Astrocyte of the spinal cord (primary cell): ENCODE measurements around the gene DUSP16.

Source experiments
- DNase-seq: peaks from one replicate; pipeline ENCODE4 v3.0.0; 2011; ENCODE audit warnings: low read depth, low spot score
- H3K4me3 ChIP-seq: 2 replicates; pipeline ENCODE4 v1.5.1; 2011; ENCODE audit warnings: low read depth, mild to moderate bottlenecking, low read length, moderate library complexity
- CTCF ChIP-seq: IDR thresholded peaks from 2 replicates; pipeline ENCODE4 v1.5.1; 2012; ENCODE audit warnings: low read depth, mild to moderate bottlenecking, low read length, inconsistent platforms
- in situ Hi-C: cut with HindIII; loops from 2 replicates; pipeline ENCODE4 v1.10.0; 2017; ENCODE audit warnings: low sequenced_read_pairs

The DUSP16 gene

GRCh38 chr12:12546314-12546772 is 16.3 kb downstream of the DUSP16 start:
- H3K4me3 ChIP-seq, result no peak overlapping the region
- no peak for TF ChIP-seq CTCF
- in situ Hi-C loops, result no loop called here
- DNase-seq, result no peak

- in situ Hi-C loops, result no loop called here
- no peak overlapping the region for H3K4me3 ChIP-seq
- no peak for DNase-seq
- TF ChIP-seq CTCF, result no peak
Observed at GRCh38 chr12:12543959-12544358, 18.7 kb downstream of the DUSP16 start.

GRCh38 chr12:12542964-12543363 is 19.7 kb downstream of the DUSP16 start:
- no peak for TF ChIP-seq CTCF
- H3K4me3 ChIP-seq, result no peak overlapping the region
- in situ Hi-C loops, result no loop called here
- no peak for DNase-seq

GRCh38 chr12:12542286-12542685 is 20.4 kb downstream of the DUSP16 start:
- in situ Hi-C loops, result no loop called here
- no peak for DNase-seq
- no peak for TF ChIP-seq CTCF
- no peak overlapping the region for H3K4me3 ChIP-seq

- no peak for DNase-seq
- TF ChIP-seq CTCF, result no peak
- no peak overlapping the region for H3K4me3 ChIP-seq
- in situ Hi-C loops, result no loop called here
Observed at GRCh38 chr12:12541782-12542181, 20.9 kb downstream of the DUSP16 start.

GRCh38 chr12:12540261-12541013 is 22.2 kb downstream of the DUSP16 start:
- H3K4me3 ChIP-seq, result no peak overlapping the region
- no peak for DNase-seq
- in situ Hi-C loops, result no loop called here
- no peak for TF ChIP-seq CTCF
